Stimulated activated CD8-positive, alpha-beta memory T cell treated with anti-CD3 and anti-CD28 coated beads, Interleukin-2, amount 100 ng/mL, for 1 hour (primary cell): ENCODE data around the gene EARS2.
"Not testable (repeated sequence)": the region's sequence is repeated elsewhere in the genome, so short reads cannot be mapped to it uniquely, and the experiment has no call there.

ENCODE experiments used
- DNase-seq, 2 donors: peaks; one replicate each; pipeline ENCODE4 v3.0.0-alpha.2; 2020; ENCODE audit warnings: low read depth in 2 of 2

Gene EARS2

DNA sequence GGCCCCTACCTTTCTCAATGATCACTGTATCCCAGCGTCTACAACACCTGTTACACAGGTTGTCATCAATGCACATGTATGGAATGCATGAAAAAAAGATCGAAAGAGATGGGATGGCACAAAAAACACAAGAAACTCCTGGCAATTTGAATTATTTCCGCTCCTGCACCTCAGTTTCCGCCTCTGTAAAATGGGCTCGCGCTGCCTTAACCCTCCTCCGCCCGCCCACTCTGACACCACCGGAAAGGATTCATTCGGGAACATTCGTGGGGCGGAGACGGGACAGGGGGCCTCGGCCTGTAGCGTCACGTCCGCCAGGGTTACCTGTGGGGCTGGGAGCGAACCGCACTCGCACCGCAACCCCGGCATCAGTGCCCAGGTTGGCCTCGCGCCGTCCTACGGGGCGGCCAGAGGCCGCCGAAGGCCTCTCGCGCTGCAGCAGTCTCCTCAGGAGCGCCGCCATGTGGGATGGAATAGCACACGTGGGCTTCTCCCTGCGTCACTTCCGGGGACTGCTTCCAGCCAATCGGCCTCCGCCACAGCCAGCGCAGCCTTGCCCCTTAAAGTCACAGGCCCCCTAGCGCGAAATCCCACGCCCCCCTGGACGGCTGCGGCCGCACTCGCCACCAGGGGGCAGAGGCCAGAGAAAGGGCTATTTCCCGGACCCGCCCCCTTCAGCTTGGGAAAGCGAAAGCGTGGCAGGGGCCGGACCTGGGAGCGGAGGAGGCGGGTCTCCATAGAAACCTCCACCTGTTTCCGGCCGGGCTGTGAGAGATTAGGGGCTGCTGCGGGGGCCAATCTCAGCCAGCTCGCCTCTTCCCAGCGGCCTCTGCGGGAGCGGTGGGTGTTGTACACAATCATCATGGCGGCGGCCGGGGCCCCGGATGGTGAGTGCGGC, at the start of gene EARS2, which contains the start of gene UBFD1:
Gene EARS2 (minus strand): TSS at position 470 of the 898 bp plus-strand sequence. CDS start 7 bp downstream, at position 463.
Gene UBFD1 (plus strand): TSS at position 847 of the 898 bp plus-strand sequence. CDS start 16 bp downstream, at position 863.
- DNase-seq, result peak; percentile 92 to 94

DNA sequence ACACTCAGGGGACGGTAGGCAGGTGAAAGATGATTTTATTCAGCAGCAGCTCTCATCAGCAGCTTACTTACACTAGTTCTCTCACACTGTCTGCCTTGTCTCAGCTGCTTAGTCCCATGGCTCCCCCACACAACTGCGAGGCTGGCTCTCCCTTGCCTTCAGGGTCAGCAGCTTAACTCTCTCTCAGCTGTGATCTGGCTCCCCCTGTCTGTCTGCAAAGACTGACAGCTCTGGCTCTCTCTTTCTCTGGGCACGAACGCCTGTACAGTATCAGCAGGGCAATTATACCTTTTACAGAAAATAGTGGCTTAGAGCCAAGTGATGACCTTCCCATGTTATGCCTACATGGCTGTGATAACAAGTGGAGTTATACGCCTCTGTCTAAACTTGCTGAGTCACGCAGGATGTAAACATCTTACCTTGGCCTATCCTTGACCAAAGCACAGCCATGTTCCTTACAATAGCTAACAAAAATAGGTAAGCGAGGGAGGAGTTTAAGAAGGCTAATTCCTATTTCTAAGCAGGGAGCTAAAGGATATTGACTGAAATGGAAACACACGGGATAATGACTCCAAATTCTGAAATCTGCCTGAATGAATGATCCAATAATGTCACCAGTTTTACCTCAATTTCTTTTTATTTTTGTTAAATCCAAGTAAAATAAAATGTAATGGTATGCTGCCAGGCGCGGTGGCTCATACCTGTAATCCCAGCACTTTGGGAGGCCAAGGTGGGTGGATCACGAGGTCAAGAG, 40.0 kb upstream of the EARS2 start:
- DNase-seq, result no peak

- DNase-seq, result peak; percentile 76 to 84
These were observed 39.0 kb upstream of the EARS2 start, which contains the start of gene NDUFAB1 for GRCh38 chr16:23595951-23596720. Gene NDUFAB1, minus strand, starts transcription at chr16:23596316. Its CDS starts 26 bp downstream, at chr16:23596290.

DNA sequence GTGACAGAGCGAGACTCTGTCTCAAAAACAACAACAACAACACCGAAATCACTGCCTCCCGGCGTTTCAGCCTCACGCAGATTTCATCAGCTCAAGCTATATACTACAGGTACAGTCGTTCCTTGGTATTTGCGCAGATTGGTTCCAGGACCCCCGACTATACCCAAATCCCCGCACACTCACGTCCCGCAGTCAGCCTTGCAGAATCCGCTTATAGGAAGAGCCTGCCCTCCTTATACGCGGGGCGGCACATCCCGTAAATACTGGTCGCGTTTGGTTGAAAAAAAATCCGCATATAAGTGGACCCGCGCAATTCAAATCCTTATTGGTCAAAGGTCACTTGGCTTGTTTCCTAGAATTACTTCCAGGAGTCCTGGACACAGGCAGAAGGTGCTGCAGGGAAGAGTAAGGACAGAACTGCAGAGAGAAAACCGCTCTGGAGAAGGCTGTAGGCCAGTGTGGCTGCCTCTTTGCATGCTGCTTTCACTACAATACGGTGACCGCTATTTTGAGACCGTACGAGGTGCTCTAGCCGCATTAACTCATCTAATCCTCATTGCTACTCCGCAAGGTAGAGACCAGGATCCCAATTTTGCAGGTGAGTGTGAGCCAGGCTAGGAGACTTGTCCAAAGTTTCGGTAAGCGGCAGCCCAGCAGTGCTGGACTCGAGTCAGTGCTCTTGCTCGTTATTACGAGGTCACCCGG, 38.2 kb upstream of the EARS2 start:
- no peak for DNase-seq

- no peak for DNase-seq
These were observed 37.0 kb upstream of the EARS2 start for GRCh38 chr16:23594186-23594585.

DNA sequence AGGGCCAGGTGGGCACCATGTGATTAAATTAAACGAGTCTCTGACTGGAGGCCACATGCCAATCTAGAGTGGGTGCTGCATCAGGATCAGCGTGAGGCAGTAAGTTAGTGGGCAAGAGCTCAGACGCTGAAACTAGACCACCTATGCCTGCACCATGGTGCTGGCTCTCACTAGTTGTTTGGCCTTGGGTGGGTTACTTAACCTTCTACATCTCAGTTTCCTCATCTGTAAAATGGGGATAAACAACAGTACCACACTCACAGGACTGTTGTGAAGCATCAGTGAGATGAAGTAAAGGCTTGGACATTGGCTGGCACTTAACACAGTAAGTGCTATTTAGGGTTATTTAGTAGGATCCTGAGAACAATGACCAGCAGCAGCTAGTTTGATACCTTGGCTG, 33.0 kb upstream of the EARS2 start:
- DNase-seq, result no peak

GRCh38 chr16:23587726-23588125, 30.6 kb upstream of the EARS2 start:
- DNase-seq, result no peak

GRCh38 chr16:23584186-23585076, 27.3 kb upstream of the EARS2 start:
- DNase-seq, result no peak

DNA sequence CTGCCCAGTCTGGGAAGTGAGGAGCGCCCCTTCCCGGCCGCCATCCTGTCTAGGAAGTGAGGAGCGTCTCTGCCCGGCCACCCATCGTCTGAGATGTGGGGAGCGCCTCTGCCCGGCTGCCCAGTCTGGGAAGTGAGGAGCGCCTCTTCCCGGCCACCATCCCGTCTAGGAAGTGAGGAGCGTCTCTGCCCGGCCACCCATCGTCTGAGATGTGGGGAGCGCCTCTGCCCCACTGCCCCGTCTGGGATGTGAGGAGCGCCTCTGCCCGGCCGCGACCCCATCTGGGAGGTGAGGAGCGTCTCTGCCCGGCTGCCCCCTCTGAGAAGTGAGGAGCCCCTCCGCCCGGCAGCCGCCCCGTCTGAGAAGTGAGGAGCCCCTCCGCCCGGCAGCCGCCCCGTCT, 26.1 kb upstream of the EARS2 start:
- not testable (repeated sequence) for DNase-seq

DNA sequence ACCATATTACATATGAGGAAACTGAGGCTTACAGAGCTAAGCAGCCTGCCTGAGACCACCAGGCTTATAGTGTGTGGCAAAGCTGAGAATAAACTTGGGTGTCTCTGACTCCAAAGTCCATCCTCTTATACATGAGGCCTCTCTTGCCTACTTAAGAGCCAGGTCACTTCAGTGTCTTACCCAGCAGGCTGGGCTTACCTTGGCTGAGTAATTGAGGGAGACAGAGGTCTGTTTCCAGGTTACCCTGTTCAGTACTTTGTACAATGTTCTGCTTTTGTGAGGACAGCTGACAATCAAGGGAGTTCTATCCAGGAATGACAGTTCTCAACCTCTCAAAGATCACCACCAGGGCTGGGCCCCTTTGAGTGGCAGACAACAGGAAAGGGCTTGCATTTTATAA, 24.6 kb upstream of the EARS2 start:
- DNase-seq, result no peak

GRCh38 chr16:23580391-23580790, 23.2 kb upstream of the EARS2 start:
- no peak for DNase-seq

- DNase-seq, result no peak
These were observed 22.2 kb upstream of the EARS2 start for GRCh38 chr16:23579371-23579770.

DNA sequence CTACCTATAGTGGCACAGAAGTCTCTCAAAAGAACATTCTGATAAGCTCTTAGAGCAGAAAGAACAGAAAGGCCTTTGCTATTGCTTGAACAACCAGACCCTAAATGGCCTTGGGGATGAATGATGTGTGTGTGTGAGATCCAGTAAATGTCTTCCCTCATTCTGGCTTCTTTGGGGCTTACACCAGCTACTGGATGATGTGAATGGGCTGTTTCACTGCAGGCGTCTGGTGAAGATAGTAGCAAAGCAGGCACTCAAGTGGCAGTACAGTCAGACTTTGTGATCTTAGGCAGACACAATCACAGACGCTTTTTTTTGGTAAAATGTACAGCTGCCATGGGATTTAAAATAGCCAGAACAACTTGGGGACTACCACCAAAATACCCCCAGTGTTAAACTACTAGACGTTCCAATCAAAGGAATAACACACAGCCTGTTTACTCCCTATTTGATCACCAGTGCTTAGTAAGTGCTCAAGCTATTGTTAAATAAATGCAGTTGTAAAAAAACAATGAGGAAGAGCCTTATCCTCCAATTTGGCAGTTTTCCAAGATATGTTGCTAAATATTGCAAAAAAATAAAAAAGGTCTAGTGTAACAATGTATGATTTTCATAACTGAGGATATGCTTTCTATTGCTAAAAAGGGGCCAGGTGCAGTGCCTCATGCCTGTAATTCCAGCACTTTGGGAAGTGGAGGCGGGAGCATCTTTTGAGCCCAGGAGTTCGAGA, 21.1 kb upstream of the EARS2 start:
- DNase-seq, result no peak

GRCh38 chr16:23577493-23577892, 20.3 kb upstream of the EARS2 start:
- no peak for DNase-seq

DNA sequence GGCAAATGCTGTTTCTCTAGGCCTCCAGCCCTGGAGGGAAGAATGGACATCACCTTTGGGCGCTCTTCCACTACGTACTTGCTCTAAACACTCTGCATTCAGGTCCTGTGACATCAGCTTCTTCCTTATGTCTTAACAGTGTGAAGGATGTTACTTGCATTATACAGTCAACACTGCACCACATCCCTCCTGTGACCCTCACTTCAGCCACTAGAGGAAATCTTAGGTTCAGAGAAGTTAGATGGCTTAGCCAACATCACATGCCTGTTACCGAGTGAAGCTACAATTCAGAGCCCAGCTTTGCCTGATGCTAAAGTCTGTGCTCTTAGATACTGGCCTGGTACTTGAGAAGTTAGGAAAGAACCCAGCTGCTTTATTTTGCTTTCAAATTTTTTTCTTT, 18.7 kb upstream of the EARS2 start:
- DNase-seq, result no peak

- no peak for DNase-seq
These were observed 16.7 kb upstream of the EARS2 start for GRCh38 chr16:23573817-23574216.

- no peak for DNase-seq
These were observed 15.2 kb upstream of the EARS2 start for GRCh38 chr16:23572394-23572793.

DNA sequence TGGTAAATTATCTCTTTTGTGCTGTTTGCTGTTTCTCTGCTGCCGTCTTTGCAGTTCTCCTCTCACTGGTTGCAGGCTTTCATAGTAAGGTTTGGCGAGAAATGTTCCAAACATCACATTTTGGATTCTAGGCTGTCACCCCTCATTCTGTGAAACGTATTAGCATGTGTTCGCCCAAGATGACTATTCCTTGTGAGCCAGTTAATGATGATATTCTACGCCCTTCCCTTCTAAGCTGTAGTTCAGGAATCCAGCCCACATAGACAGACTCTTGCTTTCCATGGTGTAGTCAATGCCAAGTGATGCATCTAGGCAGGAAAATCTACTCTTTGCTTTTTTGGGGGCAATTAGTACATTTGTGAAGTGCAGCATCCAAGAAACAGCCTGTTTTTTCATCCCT, 14.7 kb upstream of the EARS2 start:
- no peak for DNase-seq

GRCh38 chr16:23570992-23571632, 14.0 kb upstream of the EARS2 start:
- no peak for DNase-seq
